Glutamatergic neuron (in vitro differentiated cells): ENCODE measurements around the gene SPART. TPM values are rescaled to one million over a fixed set of nuclear protein-coding genes. Genes with fewer than 3 reads are reported as not detected.

Source experiments
- DNase-seq: peaks from one replicate; pipeline ENCODE4 v3.0.0; 2022
- H3K27ac Mint-ChIP-seq: one replicate; pipeline ENCODE4 v1.8.0; 2020; ENCODE audit warnings: mild to moderate bottlenecking, mixed read lengths, inconsistent platforms; ENCODE audit not compliant: unreplicated experiment
- H3K27me3 Mint-ChIP-seq: one replicate; pipeline ENCODE4 v1.8.0; 2020; ENCODE audit warnings: mild to moderate bottlenecking, moderate library complexity, mixed read lengths, inconsistent platforms; ENCODE audit not compliant: unreplicated experiment
- H3K36me3 Mint-ChIP-seq: one replicate; pipeline ENCODE4 v1.8.0; 2020; ENCODE audit warnings: mild to moderate bottlenecking, mixed read lengths, inconsistent platforms; ENCODE audit not compliant: unreplicated experiment
- H3K4me1 Mint-ChIP-seq: one replicate; pipeline ENCODE4 v1.8.0; 2020; ENCODE audit warnings: mild to moderate bottlenecking, low read depth, mixed read lengths, inconsistent platforms; ENCODE audit not compliant: unreplicated experiment
- H3K4me3 Mint-ChIP-seq: one replicate; pipeline ENCODE4 v1.8.0; 2020; ENCODE audit warnings: mild to moderate bottlenecking, mixed read lengths, inconsistent platforms; ENCODE audit not compliant: unreplicated experiment
- H3K9me3 Mint-ChIP-seq: one replicate; pipeline ENCODE4 v1.8.0; 2020; ENCODE audit warnings: mild to moderate bottlenecking, moderate library complexity, mixed read lengths, inconsistent platforms; ENCODE audit not compliant: unreplicated experiment
- CTCF ChIP-seq: fragments of 200-600 bp; sonication (generic); IDR thresholded peaks from one replicate; pipeline ENCODE4 v1.5.0; 2021; ENCODE audit not compliant: partially characterized antibody, unreplicated experiment
- long read RNA-seq: library from polyadenylated mRNA; unstranded; transcript quantifications from one replicate; pipeline ENCODE4 v2.0.0, GENCODE V29; 2020; ENCODE audit not compliant: unreplicated experiment
- total RNA-seq: library from RNA; stranded (reverse); fragmentation: NEBNext Ultra II Directional; extraction: Animal tissue kit (Norgen Biotek cat#: 25700); gene quantifications from one replicate; pipeline ENCODE4 v1.2.1, GENCODE V29; 2021; ENCODE audit not compliant: unreplicated experiment

The SPART gene, protein sequence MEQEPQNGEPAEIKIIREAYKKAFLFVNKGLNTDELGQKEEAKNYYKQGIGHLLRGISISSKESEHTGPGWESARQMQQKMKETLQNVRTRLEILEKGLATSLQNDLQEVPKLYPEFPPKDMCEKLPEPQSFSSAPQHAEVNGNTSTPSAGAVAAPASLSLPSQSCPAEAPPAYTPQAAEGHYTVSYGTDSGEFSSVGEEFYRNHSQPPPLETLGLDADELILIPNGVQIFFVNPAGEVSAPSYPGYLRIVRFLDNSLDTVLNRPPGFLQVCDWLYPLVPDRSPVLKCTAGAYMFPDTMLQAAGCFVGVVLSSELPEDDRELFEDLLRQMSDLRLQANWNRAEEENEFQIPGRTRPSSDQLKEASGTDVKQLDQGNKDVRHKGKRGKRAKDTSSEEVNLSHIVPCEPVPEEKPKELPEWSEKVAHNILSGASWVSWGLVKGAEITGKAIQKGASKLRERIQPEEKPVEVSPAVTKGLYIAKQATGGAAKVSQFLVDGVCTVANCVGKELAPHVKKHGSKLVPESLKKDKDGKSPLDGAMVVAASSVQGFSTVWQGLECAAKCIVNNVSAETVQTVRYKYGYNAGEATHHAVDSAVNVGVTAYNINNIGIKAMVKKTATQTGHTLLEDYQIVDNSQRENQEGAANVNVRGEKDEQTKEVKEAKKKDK
- total RNA-seq, result 7.4 TPM
- long read RNA-seq, full-length matches to known transcripts, result 1 of 2 reads
- long read RNA-seq, partial matches to known transcripts, result 0 of 2 reads
- long read RNA-seq, other reads (novel, unspliced or antisense), result 1 of 2 reads

DNA sequence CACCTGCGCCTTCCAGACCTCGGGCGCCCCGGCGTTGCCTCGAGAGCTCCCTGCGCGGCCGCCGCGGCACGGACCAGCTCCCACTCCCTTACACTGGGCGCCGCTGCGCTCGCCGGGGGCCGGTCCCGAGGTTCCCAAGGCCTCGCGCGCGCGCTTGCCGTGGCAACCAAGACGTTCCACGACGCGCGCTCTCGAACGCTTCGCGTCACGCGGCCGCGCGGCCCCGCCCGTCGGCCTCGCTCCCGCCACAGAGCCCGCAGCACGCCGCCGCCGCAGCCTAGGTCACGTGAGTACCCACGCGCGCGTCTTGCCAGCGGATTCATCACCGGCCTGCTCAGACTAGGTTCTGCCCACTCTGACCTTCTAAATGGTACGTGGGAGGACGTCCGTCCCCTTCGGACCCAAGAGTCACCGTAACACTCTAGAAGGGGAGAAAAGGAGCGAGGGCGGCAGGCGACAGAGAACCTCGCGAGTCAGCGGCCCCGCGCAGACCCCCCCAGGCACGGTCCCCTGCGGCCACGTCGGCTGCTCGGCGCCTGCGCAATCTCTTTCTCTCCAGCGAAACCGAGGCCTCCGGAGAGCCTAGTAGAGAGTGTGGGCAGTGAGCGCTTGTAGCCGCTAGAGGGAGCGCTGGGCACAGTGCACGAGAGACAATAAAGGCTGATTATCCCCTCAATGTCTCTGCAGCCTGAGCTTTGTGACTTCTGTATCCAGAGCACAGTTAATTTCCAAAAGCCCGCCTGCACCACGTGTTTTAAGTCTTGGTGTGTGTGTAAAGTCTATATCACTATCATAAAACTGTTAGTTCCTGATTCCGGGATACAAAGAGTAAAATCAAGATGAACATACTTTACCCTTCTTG lies at the start of gene SPART:
TSS of gene SPART (minus strand) at position 173 of the 862 bp plus-strand sequence. CDS start 10,564 bp downstream, outside the sequence.
- Mint-ChIP-seq H3K27ac (peak within 1 kb of the TSS; percentile 26), H3K4me3 (peak within 1 kb of the TSS; percentile 89)
- peak; percentile 87 for TF ChIP-seq CTCF

GRCh38 chr13:36395280-36395679 lies 49.1 kb upstream of the SPART start:
- no peak overlapping the region for H3K4me3 Mint-ChIP-seq
- DNase-seq, result no peak
- H3K4me1 Mint-ChIP-seq, result no peaks in the 10 kb centered on the region
- no peaks in the 10 kb centered on the region for H3K27me3 Mint-ChIP-seq
- H3K9me3 Mint-ChIP-seq, result no peaks in the 10 kb centered on the region
- no peaks in the 10 kb centered on the region for H3K36me3 Mint-ChIP-seq
- TF ChIP-seq CTCF, result no peak
- no peak overlapping the region for H3K27ac Mint-ChIP-seq

More for the DNA sequence above, at the start of gene SPART:
- H3K4me1 Mint-ChIP-seq, result peaks cover 5% of the 10 kb centered on the region
- peak; percentile 88 for DNase-seq
- no peaks in the 10 kb centered on the region for H3K36me3 Mint-ChIP-seq
- peaks cover 3% of the 10 kb centered on the region for H3K27me3 Mint-ChIP-seq
- peaks cover 7% of the 10 kb centered on the region for H3K9me3 Mint-ChIP-seq

DNA sequence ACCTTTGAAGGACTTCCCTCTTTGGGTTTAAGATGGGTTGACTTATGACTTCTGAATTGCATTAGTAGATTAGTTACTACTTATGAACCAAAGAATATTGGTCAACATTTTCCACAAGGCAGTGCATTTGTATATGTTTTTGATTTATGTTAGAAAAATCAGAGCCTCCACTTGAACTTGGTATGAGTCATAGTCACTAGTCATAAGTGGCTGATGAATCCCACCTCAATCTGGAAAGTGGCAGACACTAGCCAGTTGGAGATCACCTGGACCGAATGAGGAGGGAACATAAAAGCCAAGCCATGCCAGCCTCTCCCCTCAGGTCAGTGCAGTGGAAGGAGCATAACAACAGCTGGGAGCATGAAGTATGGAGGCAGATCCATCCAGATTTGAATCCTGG lies 39.3 kb upstream of the SPART start:
- DNase-seq, result no peak
- no peaks in the 10 kb centered on the region for H3K4me1 Mint-ChIP-seq
- H3K27ac Mint-ChIP-seq, result no peak overlapping the region
- no peaks in the 10 kb centered on the region for H3K36me3 Mint-ChIP-seq
- no peak for TF ChIP-seq CTCF
- H3K27me3 Mint-ChIP-seq, result no peaks in the 10 kb centered on the region
- H3K9me3 Mint-ChIP-seq, result no peaks in the 10 kb centered on the region
- H3K4me3 Mint-ChIP-seq, result no peak overlapping the region

DNA sequence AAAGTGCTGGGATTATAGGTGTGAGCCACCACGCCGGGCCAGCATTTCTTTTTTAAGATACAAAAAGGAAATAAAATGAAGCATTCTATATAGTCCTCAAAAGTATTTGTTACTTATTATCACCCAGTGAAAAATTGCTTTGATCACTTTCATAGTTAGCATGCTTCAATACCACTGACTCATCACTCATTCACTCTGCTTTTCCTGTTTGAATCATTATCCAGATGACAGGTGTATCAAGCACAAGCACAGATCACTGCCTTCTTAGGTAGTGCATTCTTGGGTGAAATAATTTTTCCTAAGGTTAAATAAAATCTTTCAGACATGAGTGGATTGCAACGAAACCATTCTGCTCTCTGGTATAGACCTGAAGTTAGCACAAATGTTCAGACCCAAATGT lies 35.8 kb upstream of the SPART start:
- Mint-ChIP-seq H3K36me3 (no peaks in the 10 kb centered on the region), H3K4me3 (no peak overlapping the region), H3K9me3 (no peaks in the 10 kb centered on the region)

More for the DNA sequence above, 35.8 kb upstream of the SPART start:
- no peak overlapping the region for H3K27ac Mint-ChIP-seq
- no peaks in the 10 kb centered on the region for H3K27me3 Mint-ChIP-seq
- TF ChIP-seq CTCF, result no peak
- no peaks in the 10 kb centered on the region for H3K4me1 Mint-ChIP-seq
- no peak for DNase-seq
